Activated gamma-delta T cell treated with Interleukin-2 at 50 U/mL for 16 hours (primary cell): ENCODE results near the gene ZNF77.
"Not testable (repeated sequence)": the region's sequence is repeated elsewhere in the genome, so short reads cannot be mapped to it uniquely, and the experiment has no call there.

ENCODE experiments used
- DNase-seq: peaks from one replicate; pipeline ENCODE4 v3.0.0-alpha.2; 2020

The ZNF77 gene

DNA sequence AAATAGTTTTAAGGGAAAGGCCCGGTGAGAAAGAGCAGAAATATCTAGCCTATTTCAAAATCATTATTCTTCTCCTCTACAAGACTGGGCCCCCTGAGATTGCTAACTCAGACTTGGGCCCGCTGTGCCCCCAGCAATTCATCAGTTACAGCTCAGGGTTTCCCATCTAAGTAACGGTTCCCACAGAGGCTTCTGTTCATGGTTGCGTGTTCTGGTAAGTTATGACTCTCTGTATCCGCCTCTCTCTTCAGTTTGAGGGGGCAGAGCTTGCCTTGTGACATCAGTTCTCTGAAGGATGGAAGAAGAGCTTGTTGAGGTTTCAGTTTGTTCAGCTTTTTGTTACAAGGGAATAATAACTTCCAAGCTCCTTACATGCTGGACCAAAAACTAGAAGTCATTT, 32.5 kb downstream of the ZNF77 start:
- DNase-seq: no peak

DNA sequence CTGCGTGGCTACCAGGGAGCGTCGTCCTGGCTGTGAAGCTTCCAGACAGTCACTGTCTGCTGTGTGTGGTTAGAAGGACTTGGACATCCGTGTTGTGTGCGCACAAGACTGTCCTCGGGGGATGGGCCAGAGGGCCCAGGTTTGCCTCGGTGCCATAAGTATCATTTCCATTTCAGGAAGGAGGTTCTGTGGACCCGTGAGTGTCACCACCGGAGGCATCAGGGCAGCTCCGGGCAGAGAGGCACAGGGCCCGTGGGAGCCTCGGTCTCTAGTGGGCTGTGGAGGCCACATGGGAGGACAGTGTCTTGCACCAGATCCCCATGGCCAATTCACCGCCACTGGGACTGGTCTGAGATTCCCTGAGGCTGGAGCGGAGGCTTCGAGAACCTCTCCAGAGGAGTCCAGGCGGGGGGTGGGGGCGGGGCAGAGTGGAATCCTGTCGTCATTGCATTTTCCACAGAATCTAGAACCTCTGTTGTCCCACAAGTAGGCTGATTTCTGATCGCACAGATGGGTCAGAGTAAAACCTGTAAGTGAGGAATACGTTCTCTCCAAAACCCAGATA, 38.1 kb downstream of the ZNF77 start:
- DNase-seq: no peak

DNA sequence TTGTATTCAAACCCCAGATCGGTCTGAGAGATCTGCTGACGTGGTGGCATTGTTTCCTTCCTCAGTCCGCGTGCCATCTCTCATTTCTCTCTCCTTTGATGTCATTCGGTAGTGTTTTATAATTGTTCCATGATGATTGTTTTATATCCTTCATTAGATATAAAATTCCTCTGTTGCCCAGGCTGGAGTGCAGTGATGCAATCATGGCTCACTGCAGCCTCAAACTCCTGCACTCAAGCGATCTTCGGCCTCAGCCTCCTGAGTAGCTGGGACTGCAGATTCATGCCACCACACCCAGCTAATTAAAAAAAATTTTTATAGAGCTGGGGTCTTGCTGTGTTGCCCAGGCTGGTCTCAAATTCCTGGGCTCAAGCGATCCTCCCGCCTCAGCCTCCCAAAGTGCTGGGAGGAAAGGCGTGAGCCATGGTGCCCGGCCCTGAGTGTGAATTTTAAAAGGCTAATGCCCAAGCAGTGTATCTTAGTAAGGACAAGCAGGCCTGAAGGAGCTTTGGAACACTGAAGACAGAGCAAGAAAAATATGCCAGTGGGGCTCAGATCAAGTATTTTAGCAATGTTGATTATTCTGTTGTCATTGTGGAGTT, 38.8 kb downstream of the ZNF77 start:
- no peak for DNase-seq

DNA sequence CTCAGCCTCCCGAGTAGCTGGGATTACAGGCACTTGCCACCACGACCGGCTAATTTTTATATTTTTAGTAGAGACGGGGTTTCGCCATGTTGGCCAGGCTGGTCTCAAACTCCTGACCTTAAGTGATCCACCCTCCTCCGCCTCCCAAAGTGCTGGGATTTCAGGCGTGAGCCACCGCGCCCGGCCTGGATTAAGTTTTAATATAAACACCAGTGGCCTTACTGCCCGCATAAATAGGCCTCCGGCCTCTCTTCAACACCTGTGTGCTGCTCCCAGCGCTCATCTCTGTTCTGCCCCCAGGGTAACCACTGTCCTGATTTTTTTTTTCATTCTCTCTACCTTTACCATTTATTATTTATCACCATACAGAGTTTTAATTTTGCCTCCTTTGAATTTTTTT, 41.4 kb downstream of the ZNF77 start:
- DNase-seq: not testable (repeated sequence)

DNA sequence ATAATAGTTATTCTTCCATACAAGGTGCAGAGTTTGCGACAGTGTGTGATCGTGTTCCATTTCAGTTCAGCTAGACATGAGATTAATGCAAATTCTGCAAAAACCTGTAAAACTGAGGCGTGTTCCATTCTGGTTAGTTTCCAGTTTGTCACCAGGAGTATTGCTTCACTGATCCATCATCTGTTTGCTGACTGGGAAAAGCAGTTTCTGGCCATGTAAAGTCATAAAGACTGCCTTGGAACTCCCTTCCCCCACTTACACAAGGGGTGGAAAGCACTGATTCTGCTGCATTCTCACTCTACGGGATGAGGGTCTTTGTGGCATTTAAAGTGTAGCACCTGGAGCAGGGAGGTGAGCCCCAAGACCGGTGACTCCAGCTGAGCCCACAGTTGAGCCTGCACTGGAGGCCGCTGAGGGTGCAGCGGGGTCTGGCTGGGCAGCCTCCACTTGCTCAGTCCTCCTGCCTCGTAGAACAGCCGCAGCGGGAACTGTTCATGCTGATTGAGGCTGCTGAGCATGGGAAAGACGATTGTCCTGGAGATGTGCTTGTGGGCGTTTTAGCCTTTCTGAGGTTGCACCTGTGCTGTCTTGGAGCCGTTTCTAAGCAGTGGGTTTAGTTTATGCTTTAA, 42.1 kb downstream of the ZNF77 start:
- no peak for DNase-seq

DNA sequence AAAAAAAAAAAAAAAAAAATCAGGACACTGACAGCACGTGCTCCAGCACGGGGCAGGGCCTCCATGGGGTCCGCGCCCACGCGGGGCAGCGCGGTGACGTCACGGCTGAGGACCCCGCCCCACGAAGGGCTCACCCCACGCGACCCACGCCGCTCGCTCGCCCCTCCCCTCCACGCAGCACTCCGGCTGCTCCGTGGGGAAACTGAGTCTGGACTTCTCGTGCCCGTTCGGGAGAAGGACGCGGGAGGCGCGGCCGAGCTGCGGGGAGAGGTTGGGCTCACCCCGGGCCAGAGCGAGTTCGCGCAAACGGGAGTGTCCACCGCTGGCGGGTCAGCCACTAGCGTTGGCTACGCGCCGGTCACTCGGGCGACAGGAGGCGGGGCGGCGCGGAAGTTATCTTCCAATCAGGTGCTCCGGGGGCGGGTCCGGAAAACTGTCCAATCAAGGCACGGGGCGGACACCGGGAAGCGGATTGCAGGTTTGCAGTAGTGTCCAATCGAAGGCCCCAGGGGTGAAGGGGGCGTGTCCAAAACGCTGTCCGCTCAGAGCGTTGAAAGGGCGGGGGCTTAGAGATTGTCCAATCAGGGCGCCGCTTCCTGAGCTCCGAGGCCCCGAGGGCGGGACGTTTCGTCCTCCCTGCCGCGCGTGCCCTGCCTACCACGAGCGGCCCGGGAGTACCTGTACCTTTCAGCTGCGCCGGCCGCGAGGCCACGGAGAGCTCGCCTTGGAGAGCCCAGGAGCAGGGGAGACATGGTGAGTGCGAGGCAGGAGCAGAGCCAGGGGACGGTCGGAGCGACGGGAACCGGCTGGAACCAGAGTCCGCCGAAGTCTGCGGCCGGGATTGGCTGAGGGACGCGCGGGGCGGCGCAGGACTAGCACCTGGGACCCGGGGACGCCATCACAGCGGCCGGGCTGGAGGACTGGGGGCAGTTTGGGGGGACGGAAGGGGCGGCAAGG, 44.2 kb downstream of the ZNF77 start, which contains the start of gene ZNF57:
ZNF57 (plus strand) TSS at position 633 of the 957 bp plus-strand sequence; CDS start at position 751, 118 bp downstream.
- DNase-seq: peak; percentile 99

DNA sequence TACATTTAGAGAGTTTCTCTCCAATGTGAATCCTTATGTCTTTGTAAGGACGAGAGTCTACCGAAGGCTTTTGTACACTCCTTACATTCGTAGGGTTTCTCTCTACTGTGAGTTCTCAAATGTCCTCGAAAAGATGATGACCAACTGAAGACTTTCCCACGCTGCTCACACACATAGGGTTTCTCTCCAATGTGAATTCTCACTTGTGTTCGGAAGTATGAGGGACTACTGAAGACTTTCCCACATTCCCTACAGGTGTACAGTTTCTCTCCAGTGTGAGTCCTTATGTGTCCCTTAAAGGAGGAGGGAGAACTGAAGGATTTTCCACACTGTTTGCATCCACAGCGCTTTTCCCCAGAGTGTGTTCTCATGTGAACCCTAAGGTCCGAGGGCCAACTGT, 48.1 kb downstream of the ZNF77 start:
- no peak for DNase-seq

DNA sequence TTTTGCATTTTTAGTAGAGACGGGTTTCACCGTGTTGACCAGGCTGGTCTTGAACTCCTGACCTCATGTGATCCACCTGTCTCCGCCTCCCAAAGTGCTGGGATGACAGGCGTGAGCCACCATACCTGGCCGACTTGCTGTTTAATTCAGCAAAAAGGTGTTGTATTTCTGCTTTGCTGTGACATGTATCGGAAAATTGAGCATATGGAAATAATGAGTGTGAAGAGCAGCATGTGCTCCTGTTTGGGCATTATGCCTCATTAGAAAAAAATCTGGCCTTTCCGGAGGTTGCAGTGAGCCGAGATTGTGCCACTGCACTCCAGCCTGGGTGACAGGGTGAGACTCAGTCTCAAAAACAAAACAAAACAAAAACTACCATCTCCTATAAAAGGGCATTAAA, 54.2 kb downstream of the ZNF77 start:
- not testable (repeated sequence) for DNase-seq

DNA sequence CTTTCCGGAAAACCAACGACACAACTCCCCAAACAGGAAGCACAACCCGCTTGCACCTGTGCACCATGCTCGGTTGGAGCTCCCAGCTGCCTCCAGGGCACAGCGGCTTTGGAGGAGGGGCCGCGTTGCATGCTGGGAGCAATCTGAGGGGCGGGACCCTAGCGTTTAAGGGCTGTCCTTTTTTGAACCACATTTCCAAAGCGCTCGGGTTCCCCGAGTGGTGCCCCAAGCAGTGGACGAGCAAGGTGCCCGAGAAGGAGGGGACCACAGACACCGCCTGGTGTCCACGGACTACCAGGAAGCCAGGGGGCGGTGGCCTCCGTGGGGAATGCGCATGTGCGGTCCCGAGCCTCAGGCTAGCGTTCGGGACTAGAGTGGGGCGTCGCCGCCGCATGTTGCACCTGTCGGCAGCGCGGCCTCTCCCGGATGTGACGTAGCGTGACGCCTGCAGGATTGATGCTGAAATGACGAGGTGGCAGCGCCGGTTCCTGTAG, 56.0 kb downstream of the ZNF77 start:
- DNase-seq: peak; percentile 19

DNA sequence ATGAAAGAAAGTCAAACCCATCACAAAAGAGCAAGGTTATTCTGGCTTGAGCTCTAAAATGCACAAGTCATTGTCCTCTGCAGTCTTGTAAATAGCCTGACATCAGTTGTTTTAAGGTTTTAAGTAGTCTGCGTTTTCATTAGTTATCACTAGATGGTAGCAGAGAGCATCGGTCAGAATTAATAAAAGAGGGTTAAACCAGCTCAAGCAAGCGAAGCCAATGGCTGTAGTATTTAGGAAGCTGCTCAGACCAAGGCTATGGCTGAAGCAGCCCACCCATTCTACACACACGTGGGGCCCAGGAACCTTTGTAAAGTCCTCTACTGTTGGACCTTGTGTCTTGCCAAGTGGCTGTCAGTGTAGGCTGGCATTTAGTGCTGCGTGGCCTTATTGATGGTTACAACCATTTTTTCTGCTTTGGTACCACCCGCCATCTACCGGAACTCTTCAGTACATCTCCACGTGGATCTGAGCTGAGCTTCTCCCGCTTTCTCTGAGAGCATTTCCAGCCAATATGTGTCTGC, 57.3 kb downstream of the ZNF77 start:
- no peak for DNase-seq

DNA sequence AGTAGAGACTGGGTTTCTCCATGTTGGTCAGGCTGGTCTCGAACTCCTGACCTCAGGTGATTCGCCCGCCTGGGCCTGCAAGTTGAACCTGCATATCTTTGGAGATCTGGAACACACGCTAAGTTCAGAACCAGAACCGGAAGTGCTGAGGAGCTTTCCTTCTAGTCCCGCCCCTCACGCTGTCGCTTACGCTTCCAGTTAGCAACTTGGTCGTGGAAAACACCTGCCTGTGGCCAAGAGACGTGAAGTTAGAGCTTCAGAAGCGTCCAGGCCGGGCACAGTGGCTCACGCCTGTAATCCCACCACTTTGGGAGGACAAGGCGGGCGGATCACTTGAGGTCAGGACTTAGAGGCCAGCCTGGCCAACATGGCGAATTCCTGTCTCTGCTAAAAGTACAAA, 59.0 kb downstream of the ZNF77 start:
- DNase-seq: no peak

DNA sequence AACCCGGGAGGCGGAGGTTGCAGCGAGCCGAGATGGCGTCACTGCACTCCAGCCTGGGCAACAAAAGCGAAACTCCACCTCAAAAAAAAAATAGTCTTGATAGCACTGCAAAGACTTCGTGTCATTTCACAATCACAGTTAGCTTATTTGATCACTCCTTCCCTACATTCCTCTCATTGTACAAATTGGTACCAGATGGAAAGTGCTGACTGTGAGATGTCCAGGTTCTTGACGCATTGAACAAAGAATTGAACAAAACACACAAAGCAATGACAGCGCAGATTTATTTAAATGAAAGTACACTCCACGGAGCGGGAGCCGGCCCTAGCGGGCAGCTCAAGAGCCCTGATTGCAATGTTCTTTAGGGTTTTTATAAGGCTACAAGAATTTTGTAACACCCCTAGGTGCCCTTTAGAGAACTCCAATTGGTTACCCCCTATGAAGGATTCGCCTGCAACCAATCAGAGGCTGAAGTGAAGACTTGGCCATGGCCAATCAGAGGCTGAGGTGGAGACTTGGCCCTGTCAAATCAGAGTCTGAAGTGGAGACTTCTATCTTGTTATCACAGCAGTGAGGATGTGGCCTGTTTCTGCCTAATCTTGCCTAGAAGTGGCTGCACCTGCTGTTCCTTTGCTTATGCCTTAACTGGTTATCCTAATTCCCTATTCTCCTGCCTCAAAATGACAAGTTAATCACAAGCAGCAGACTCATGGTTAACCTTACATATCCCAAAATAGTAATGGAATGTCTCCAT, 60.9 kb downstream of the ZNF77 start:
- no peak for DNase-seq
